ENCODE results near the gene KCNT1.

DNA sequence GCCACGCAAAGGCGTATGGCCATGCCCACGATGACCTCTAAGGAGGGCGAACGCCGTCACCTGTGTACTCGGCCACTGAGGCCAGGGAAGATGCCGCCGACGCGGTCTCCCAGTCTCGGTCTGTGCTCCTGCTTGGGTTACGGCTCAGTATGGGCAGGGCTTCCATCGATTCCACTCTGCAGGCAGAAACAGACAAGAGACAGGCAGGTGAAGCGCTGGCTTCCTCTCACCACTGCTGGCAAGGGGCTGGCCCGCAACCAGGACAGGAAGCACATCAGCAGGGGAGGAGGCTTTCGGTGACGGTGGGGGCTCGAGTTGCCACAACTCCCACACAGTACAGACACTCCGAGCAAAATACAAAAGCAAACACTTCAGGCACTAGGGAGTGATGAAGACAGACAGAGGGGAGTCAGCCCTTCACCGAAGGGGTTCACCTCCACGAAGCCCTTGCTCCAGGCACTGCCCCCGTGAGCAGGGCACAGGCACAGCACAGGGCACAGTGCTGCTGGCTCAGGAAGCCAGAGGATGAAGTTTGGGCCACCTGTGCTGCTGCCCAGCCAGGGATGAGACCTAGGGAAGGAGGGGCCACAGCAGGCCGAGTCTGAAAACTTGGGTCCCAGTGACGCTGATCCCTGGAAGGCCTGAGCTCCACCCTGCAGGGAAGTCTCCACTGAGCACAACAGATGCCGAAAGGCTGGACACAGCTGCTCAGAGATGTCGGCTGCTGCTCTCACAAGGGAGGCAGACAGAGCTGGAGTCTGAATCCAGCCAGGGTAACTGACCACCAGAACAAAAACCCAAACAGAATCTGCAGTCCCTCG is 114.1 kb downstream of the KCNT1 start:
- no peak for TF ChIP-seq SIN3A (IDR thresholded peaks at IDR 0.05; ENCODE audit: borderline replicate concordance, insufficient read depth, low read length)
- no peak for TF ChIP-seq POLR2AphosphoS5 (IDR thresholded peaks at IDR 0.05; ENCODE audit: low read depth, low read length)
- TF ChIP-seq, protein P1, sequence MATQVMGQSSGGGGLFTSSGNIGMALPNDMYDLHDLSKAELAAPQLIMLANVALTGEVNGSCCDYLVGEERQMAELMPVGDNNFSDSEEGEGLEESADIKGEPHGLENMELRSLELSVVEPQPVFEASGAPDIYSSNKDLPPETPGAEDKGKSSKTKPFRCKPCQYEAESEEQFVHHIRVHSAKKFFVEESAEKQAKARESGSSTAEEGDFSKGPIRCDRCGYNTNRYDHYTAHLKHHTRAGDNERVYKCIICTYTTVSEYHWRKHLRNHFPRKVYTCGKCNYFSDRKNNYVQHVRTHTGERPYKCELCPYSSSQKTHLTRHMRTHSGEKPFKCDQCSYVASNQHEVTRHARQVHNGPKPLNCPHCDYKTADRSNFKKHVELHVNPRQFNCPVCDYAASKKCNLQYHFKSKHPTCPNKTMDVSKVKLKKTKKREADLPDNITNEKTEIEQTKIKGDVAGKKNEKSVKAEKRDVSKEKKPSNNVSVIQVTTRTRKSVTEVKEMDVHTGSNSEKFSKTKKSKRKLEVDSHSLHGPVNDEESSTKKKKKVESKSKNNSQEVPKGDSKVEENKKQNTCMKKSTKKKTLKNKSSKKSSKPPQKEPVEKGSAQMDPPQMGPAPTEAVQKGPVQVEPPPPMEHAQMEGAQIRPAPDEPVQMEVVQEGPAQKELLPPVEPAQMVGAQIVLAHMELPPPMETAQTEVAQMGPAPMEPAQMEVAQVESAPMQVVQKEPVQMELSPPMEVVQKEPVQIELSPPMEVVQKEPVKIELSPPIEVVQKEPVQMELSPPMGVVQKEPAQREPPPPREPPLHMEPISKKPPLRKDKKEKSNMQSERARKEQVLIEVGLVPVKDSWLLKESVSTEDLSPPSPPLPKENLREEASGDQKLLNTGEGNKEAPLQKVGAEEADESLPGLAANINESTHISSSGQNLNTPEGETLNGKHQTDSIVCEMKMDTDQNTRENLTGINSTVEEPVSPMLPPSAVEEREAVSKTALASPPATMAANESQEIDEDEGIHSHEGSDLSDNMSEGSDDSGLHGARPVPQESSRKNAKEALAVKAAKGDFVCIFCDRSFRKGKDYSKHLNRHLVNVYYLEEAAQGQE (IDR thresholded peaks at IDR 0.05; ENCODE audit: insufficient read depth in 1 of 2, low read depth in 2 of 2, low read length in 2 of 2) = no peak

Data from PFSK-1 (cell line).